ENCODE results near the gene GALNT18.

Gene GALNT18

DNA sequence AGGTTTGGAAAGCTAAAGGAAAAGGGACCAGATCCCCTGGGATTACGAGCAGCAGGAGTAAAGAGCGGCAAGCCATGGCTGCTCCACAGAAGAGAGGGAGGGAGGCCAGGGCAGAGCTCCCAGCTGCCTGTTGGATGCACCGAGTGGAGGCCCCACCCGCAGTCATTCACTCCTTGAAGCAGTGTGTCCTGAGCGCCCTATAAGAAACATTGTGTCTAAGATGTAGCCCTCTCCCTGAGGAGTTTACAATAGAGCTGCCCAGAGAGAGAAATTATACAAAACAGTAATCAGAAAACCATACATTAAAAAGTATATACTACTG lies 214.1 kb downstream of the GALNT18 start:
- TF ChIP-seq CTCF (conservative IDR thresholded peaks at IDR 0.05; ENCODE audit: low read depth, low read length) = no peak

DNA sequence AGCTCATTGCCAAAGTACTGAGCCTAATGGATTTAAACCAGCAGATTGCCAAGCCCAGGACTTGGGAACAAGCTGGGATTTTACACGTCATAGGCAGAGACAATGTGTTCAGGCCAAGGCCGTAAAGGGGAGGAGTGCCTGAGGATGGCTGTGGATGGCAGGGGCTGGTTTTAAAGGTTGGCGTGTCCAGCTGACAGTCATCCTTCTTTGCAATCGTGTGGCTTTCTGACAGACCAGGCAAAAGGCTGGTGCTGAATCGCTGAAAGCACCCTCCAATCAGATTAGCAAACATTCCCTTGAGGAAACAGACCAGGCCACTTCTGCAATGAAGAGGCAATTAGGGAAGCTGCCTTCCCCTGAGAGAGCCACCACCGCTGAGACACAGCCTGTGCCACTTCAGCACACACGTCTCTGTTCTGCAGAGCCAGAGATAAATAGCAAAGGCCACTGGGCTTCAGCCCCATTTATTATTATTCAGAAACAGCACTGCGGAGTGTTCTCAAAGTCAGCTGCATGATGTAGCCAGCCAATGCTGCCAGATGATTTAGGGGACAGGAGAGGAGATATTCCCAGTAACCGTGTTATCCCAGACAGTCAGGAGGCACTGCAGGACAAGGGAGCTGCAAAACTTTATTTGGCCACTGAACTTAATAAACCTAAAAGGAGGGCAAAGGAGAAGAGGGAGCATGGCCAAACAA lies 214.6 kb downstream of the GALNT18 start:
- no peak overlapping the region for H3K4me3 ChIP-seq (IDR thresholded peaks at IDR 0.05; ENCODE audit: insufficient read depth, low read depth, low read length)
- no peaks in the 10 kb centered on the region for H3K36me3 ChIP-seq (ENCODE audit: insufficient read depth)
- no peaks in the 10 kb centered on the region for H3K27me3 ChIP-seq (ENCODE audit: insufficient read depth, low read depth)
- no peak overlapping the region for H2AFZ ChIP-seq (ENCODE audit: low read depth)
- no peak for TF ChIP-seq CTCF (conservative IDR thresholded peaks at IDR 0.05; ENCODE audit: low read depth, low read length)
- H3K79me2 ChIP-seq (ENCODE audit: insufficient read depth, low read depth) = no peaks in the 10 kb centered on the region
- H3K27ac ChIP-seq = no peak overlapping the region
- no peaks in the 10 kb centered on the region for H3K4me1 ChIP-seq (ENCODE audit: low read depth, poor library complexity, severe bottlenecking)
- H3K9ac ChIP-seq = no peak overlapping the region
- H4K20me1 ChIP-seq (ENCODE audit: insufficient read depth) = no peaks in the 10 kb centered on the region
- H3K4me2 ChIP-seq = no peak overlapping the region

More for the DNA sequence above, 214.1 kb downstream of the GALNT18 start:
- H4K20me1 ChIP-seq (ENCODE audit: insufficient read depth) = no peaks in the 10 kb centered on the region
- H3K79me2 ChIP-seq (ENCODE audit: insufficient read depth, low read depth) = no peaks in the 10 kb centered on the region
- H3K4me2 ChIP-seq = no peak overlapping the region
- H3K36me3 ChIP-seq (ENCODE audit: insufficient read depth) = no peaks in the 10 kb centered on the region
- H3K9ac ChIP-seq = no peak overlapping the region
- H2AFZ ChIP-seq (ENCODE audit: low read depth) = no peak overlapping the region
- H3K4me3 ChIP-seq (IDR thresholded peaks at IDR 0.05; ENCODE audit: insufficient read depth, low read depth, low read length) = no peak overlapping the region
- no peak overlapping the region for H3K27ac ChIP-seq
- H3K4me1 ChIP-seq (ENCODE audit: low read depth, poor library complexity, severe bottlenecking) = no peaks in the 10 kb centered on the region
- no peaks in the 10 kb centered on the region for H3K27me3 ChIP-seq (ENCODE audit: insufficient read depth, low read depth)

DNA sequence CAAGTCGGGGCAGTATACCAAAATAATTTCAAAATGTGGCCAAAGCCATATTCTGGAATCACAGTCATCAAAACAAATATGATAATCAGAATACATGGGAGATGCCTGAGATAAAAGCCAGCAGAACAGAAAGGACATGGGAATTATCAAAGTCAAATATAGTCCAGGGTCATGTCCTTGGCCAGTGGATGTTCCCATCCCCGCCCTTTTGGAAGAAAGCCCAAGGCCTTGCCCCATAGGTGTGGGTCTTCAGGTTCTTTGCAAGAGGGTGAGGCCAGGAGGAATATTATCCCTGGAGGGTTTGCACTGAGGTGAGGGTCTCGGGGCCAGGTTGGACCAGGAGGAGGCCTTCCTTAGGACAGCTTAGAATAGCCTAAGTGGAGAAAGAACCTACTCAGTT lies 215.2 kb downstream of the GALNT18 start:
- no peaks in the 10 kb centered on the region for H3K79me2 ChIP-seq (ENCODE audit: insufficient read depth, low read depth)
- no peaks in the 10 kb centered on the region for H3K27me3 ChIP-seq (ENCODE audit: insufficient read depth, low read depth)
- no peak overlapping the region for H3K4me2 ChIP-seq

GRCh38 chr11:11403763-11404725 lies 217.8 kb downstream of the GALNT18 start:
- no peaks in the 10 kb centered on the region for H4K20me1 ChIP-seq (ENCODE audit: insufficient read depth)
- H3K79me2 ChIP-seq (ENCODE audit: insufficient read depth, low read depth) = no peaks in the 10 kb centered on the region
- H2AFZ ChIP-seq (ENCODE audit: low read depth) = no peak overlapping the region
- H3K4me3 ChIP-seq (IDR thresholded peaks at IDR 0.05; ENCODE audit: insufficient read depth, low read depth, low read length) = no peak overlapping the region
- no peak overlapping the region for H3K27ac ChIP-seq
- no peaks in the 10 kb centered on the region for H3K36me3 ChIP-seq (ENCODE audit: insufficient read depth)
- TF ChIP-seq CTCF (conservative IDR thresholded peaks at IDR 0.05; ENCODE audit: low read depth, low read length) = no peak
- no peaks in the 10 kb centered on the region for H3K27me3 ChIP-seq (ENCODE audit: insufficient read depth, low read depth)
- H3K4me2 ChIP-seq = no peak overlapping the region
- no peaks in the 10 kb centered on the region for H3K4me1 ChIP-seq (ENCODE audit: low read depth, poor library complexity, severe bottlenecking)
- H3K9ac ChIP-seq = no peak overlapping the region

More for the DNA sequence above, 215.2 kb downstream of the GALNT18 start:
- no peak overlapping the region for H2AFZ ChIP-seq (ENCODE audit: low read depth)
- H4K20me1 ChIP-seq (ENCODE audit: insufficient read depth) = no peaks in the 10 kb centered on the region
- H3K4me1 ChIP-seq (ENCODE audit: low read depth, poor library complexity, severe bottlenecking) = no peaks in the 10 kb centered on the region
- H3K4me3 ChIP-seq (IDR thresholded peaks at IDR 0.05; ENCODE audit: insufficient read depth, low read depth, low read length) = no peak overlapping the region
- no peak overlapping the region for H3K27ac ChIP-seq
- no peak for TF ChIP-seq CTCF (conservative IDR thresholded peaks at IDR 0.05; ENCODE audit: low read depth, low read length)
- no peak overlapping the region for H3K9ac ChIP-seq
- no peaks in the 10 kb centered on the region for H3K36me3 ChIP-seq (ENCODE audit: insufficient read depth)

Data from KMS-11 (cell line).